Activated T-helper 1 cell treated with anti-CD3 and anti-CD28 coated beads, Interleukin-12 subunit alpha, Interleukin-12 subunit beta, Interleukin-2, Interleukin-4 antibody, amounts not matched to agents 30 ng/mL and 10 ng/mL and 1 ng/mL, durations not matched to agents 14 hours and 24 hours and 36 hours (primary cell): Measurements from ENCODE around the gene BCAS1. TPM values are rescaled to one million over a fixed set of nuclear protein-coding genes. Genes with fewer than 3 reads are reported as not detected.
A peak's percentile ranks its signal among the peaks of the same experiment; 100 is the strongest.

Experiments used
- DNase-seq: peaks from one replicate; pipeline ENCODE4 v3.0.0; 2021; ENCODE audit warnings: low spot score
- H3K27ac Mint-ChIP-seq: one replicate; pipeline ENCODE4 v1.8.0; 2021; ENCODE audit warnings: mild to moderate bottlenecking, mixed read lengths
- H3K27me3 Mint-ChIP-seq: one replicate; pipeline ENCODE4 v1.8.0; 2022; ENCODE audit warnings: mild to moderate bottlenecking, moderate library complexity, mixed read lengths; ENCODE audit not compliant: insufficient read depth
- H3K36me3 Mint-ChIP-seq: one replicate; pipeline ENCODE4 v1.8.0; 2021; ENCODE audit warnings: low read depth, mixed read lengths
- H3K4me1 Mint-ChIP-seq: one replicate; pipeline ENCODE4 v1.8.0; 2021; ENCODE audit warnings: low read depth, mixed read lengths
- H3K4me3 Mint-ChIP-seq: one replicate; pipeline ENCODE4 v1.8.0; 2021; ENCODE audit warnings: mild to moderate bottlenecking, moderate library complexity, mixed read lengths
- H3K9me3 Mint-ChIP-seq: one replicate; pipeline ENCODE4 v1.8.0; 2021; ENCODE audit warnings: mixed read lengths
- intact Hi-C: fragments of 100-400 bp; cut with micrococcal nuclease; formaldehyde crosslinking; loops from one replicate; pipeline ENCODE4 v1.15.1; 2024
- total RNA-seq: library from RNA; stranded (reverse); gene quantifications from 2 replicates; pipeline ENCODE4 v1.2.3, GENCODE V29; 2022

BCAS1 gene
- total RNA-seq, 1 donor from 2014 or later = not detected

DNA sequence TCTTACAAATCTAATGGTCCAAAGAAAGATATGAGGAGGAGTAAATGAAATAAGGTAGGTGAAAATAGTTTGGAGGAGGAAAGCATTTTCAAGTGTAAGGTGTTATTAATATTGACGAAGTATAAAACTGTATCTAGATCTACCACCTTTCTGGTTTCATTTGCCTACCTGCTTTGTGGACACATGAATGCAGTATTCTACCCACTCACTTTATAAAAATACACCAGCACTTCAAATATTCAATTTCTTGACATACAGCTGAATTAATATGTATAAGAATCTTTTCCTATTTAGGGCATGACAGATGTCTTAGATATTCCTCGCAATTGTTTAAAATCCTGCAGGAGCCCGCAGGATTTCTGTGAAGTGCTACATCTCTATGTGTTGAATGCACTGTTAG lies 108.0 kb downstream of the BCAS1 start:
- Mint-ChIP-seq H3K4me3 (no peak overlapping the region), H3K27ac (no peak overlapping the region), H3K36me3 (no peaks in the 10 kb centered on the region), H3K27me3 (peaks cover 34% of the 10 kb centered on the region), H3K9me3 (no peaks in the 10 kb centered on the region), H3K4me1 (peaks cover 5% of the 10 kb centered on the region)
- intact Hi-C loops = no loop called here
- DNase-seq = no peak

DNA sequence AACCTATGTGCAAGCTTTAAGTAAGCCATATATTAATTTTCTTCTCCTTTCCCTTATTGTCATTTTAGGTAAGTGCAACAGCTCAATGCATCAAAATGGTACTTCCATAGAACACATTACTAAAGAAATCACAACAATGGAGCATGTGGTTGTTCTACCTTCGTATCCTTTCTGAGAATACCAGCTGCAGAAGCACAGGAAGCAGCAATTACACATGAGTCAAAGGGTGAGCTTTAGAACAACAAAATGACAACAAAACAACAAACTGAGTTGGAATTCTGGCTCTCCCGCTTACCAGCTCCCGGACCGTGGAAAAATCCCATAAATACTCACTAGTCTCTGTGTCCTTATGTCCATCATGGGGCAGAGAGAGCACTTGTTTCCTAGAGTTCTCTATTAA lies 108.9 kb downstream of the BCAS1 start:
- Mint-ChIP-seq H3K27ac (no peak overlapping the region), H3K27me3 (peaks cover 39% of the 10 kb centered on the region), H3K9me3 (no peaks in the 10 kb centered on the region), H3K4me1 (peaks cover 5% of the 10 kb centered on the region), H3K36me3 (peaks cover 1% of the 10 kb centered on the region), H3K4me3 (no peak overlapping the region)
- DNase-seq = no peak
- intact Hi-C loops = no loop called here

DNA sequence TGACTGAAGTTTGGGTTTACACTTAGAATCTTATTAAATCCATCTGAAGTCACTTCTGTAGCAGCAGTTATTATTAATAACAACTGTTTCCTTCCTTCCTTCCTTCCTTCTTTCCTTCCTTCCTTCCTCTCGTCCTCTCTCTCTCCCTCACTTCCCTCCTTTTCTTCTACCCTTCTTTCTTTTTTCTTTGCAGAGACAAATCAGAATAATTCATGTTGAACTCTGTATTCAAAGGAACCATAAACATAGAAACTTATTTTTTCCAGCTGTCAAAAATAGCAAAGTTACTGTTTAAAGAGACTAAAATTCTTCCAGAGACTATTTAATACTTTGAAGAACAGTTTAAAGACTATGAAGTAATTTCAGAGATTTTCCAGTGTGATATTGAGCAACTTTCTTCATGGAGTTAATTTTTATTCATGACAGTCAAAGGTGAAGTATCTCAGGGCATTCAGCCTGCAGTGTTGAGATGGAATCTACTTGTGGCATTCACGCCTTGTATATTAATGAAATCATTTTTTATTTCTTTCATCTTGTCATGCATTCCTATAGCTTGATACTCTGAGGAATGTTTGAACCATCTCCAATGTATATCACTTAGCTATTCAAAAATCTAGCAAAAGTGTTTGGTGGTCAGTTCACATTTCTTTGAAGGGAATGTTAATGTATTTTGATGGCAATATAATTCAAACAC lies 109.7 kb downstream of the BCAS1 start:
- no peak overlapping the region for H3K4me3 Mint-ChIP-seq

DNA sequence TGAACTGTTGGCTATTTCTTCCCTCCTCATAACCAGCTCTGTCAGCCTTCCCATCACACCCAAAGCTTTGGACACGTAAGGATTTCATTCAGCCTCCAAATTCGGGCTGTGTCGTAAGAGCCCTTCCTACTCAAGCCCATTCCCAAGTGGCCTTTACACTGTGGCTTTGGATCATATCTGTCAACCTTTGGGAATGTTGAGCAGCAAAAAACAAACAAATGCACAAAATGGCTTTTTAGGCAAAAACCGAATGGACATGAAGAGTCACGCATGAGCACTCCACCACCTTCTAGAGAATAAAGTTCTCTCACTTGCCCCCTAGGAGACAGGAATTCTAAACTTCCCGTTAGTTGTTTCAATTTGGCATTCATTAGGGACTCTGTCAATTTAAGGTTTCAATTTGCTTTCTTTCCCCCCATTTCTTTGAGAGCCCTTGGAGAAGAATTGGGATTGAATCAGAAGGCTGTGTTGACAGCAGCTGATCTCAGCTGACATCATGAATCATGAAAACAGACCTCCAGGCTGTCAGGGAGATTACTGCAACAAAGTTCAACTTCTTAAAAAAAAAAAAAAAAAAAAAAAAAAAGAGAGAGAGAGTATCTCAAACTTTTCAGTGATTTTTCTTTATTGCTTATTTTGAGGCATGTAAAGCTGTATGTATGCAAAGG lies 110.3 kb downstream of the BCAS1 start:
- H3K9me3 Mint-ChIP-seq = no peaks in the 10 kb centered on the region
- peaks cover 1% of the 10 kb centered on the region for H3K36me3 Mint-ChIP-seq
- no peak overlapping the region for H3K4me3 Mint-ChIP-seq
- H3K27ac Mint-ChIP-seq = no peak overlapping the region
- H3K27me3 Mint-ChIP-seq = peaks cover 38% of the 10 kb centered on the region
- H3K4me1 Mint-ChIP-seq = peaks cover 5% of the 10 kb centered on the region
- DNase-seq = no peak
- intact Hi-C loops = no loop called here

More for the DNA sequence above, 109.7 kb downstream of the BCAS1 start:
- H3K9me3 Mint-ChIP-seq = no peaks in the 10 kb centered on the region
- no peak overlapping the region for H3K27ac Mint-ChIP-seq
- peaks cover 39% of the 10 kb centered on the region for H3K27me3 Mint-ChIP-seq
- intact Hi-C loops = no loop called here
- peaks cover 5% of the 10 kb centered on the region for H3K4me1 Mint-ChIP-seq
- H3K36me3 Mint-ChIP-seq = peaks cover 1% of the 10 kb centered on the region
- no peak for DNase-seq

DNA sequence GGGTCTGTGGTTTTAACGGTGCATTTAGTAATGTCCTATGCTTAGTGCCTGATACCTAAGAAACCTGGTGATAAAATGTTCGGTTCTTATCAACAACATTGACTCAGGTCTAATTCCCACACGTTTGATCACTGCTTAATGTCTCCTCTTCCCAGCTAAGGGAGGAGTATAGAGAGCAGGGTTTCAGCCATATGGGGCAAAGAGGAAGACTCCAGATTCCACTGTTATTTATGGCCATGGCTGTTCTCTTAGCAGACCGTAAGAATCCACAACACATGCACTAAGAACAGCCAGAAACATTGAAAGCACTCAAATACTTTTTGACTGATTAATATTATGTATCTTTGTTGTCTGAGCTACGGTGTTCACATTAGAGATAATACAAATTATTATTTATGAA lies 112.1 kb downstream of the BCAS1 start:
- Mint-ChIP-seq H3K4me3 (no peak overlapping the region), H3K4me1 (peaks cover 5% of the 10 kb centered on the region), H3K9me3 (peaks cover 4% of the 10 kb centered on the region)

DNA sequence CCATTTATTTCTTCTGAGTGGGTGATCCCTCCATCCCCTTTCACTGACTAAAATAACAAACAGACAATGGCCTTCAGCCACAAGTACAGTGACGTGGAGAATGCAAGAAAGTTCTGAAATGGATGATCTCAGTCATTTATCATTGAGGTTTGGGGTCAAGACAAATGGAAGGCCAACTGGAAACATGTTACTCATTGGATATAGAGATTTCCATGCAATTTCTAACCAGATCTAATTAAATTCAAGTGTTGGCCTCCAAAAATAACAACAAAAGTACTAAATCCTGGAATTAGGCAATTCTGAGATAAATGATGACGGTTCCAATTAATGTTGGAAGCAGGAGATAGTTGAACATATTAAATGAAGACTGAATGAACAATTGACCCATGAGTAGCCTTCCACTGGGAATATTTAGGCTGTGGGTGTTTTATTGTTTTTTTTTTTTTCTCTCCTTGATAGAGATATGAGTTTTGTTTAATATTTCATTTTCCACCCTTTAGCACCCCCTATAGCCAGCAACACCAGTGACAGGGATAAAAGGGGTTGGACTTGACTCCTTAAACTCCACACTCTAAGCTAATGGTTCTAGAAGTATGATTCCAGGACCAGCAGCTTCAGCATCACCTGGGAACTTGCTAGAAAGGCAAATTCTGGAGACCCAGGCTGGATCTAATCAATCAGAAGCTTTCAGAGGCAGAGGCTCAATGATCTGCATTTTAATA lies 112.8 kb downstream of the BCAS1 start:
- DNase-seq = no peak
- H3K27me3 Mint-ChIP-seq = peaks cover 33% of the 10 kb centered on the region
- no peak overlapping the region for H3K4me3 Mint-ChIP-seq
- intact Hi-C loops = no loop called here
- peaks cover 5% of the 10 kb centered on the region for H3K4me1 Mint-ChIP-seq
- H3K36me3 Mint-ChIP-seq = peaks cover 3% of the 10 kb centered on the region
- H3K9me3 Mint-ChIP-seq = peaks cover 7% of the 10 kb centered on the region
- H3K27ac Mint-ChIP-seq = no peak overlapping the region

More for the DNA sequence above, 112.1 kb downstream of the BCAS1 start:
- intact Hi-C loops = no loop called here
- peaks cover 3% of the 10 kb centered on the region for H3K36me3 Mint-ChIP-seq
- peaks cover 33% of the 10 kb centered on the region for H3K27me3 Mint-ChIP-seq
- no peak for DNase-seq
- no peak overlapping the region for H3K27ac Mint-ChIP-seq

DNA sequence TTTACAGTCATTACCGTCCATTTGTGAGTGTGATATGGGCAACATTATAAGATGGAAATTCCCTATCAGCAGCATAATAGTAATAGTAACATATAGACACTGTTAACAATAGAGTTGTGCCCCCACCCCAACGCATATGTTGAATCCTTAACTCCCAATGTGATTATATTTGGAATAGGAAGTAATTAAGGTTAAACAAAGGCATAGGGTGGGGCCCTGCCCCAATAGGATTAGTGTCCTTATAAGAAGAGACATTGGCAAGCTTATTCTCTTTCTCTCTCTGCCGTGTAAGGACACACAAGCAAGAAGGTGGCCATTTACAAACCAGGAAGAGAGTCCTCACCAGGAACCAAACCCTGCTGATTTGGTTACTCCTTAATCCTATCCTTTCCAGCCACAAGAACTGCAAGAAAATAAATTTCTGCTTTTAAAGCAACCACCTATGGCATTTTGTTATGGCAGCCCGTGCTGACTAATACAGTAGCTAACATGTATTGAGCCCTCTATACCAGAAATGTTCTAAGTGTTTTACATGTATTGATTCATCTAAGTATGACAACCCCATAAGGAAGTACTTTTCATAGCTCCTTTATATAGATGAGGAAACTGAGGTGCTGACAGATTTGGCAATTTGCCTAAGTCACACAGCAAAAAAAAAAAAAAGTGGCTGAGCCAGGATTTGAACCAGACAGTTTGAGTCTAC lies 114.2 kb downstream of the BCAS1 start:
- H3K9me3 Mint-ChIP-seq = peaks cover 13% of the 10 kb centered on the region
- peaks cover 3% of the 10 kb centered on the region for H3K36me3 Mint-ChIP-seq
- H3K27ac Mint-ChIP-seq = no peak overlapping the region
- DNase-seq = no peak
- peaks cover 26% of the 10 kb centered on the region for H3K27me3 Mint-ChIP-seq
- intact Hi-C loops = no loop called here
- no peaks in the 10 kb centered on the region for H3K4me1 Mint-ChIP-seq
- no peak overlapping the region for H3K4me3 Mint-ChIP-seq

DNA sequence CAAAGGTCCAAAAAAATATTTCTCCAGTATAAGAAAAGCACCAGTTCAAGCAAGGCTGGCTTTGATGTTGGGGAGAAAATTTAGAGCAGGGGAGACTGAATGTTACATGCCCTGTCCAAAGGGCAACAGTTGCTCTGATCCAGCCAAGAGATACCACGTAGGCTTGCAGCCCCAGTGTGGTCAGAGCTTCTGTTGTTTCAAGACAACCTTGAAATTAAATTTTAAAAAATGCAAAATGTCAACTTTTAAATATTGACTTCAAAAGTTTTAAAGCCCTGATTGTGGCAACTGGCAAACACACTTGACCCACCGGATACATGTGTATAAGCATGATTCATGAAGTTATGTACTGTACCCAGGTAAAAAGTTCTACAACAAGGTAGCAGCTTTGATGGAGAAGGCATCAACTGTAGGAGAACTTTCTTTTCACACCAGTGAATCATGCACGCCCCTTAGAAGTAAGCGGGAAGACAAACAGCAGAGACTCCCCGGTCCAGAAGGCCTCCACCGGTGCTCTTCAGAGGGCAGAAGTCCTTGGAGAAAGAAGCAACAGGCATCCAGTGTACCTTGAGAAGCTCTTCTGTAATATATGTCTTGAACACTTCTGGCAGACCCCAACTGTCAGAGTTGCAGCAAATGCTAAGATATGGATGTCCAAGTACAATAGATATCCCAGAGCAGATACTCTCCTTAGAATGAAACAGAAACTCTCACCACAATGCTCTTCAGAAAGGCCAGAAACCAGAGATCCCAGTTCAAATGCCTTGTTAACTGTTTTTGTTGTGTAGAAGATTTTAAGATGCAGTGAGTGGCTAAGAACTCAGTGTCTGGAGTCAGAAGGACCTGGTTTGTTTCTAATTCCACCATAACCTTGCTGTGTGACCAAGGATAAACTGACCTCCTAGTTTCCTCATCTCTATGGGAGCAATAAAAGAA lies 115.4 kb downstream of the BCAS1 start:
- peaks cover 13% of the 10 kb centered on the region for H3K9me3 Mint-ChIP-seq
- H3K27ac Mint-ChIP-seq = no peak overlapping the region
- peaks cover 8% of the 10 kb centered on the region for H3K4me1 Mint-ChIP-seq
- intact Hi-C loops = no loop called here
- no peak for DNase-seq
- H3K36me3 Mint-ChIP-seq = peaks cover 3% of the 10 kb centered on the region
- H3K27me3 Mint-ChIP-seq = peaks cover 19% of the 10 kb centered on the region
- H3K4me3 Mint-ChIP-seq = no peak overlapping the region

DNA sequence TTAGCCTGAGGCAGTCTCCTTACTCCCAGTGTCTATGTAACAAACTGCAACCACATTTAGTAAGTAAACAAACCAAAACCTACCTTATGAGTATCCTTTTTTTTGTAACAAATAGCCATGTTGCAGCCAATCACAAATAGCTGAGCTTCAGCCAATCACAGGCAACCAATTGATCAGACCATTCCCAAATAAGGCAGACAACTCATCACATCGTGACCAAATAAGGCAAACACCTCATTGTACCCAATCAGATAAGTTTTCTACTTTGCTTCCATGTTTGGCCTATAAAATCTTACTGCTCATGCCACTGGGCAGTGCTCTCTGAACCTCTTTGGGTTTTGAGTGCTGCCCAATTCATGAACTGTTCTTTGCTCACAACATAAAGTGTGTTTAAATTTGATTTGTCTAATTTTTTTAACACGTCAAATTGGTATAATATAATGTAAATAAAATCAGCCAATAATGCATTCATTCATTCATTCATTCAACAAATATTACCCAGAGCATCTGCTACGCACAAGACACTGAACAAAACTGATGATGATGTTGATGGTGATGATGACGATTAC lies 117.8 kb downstream of the BCAS1 start:
- H3K27me3 Mint-ChIP-seq = peaks cover 8% of the 10 kb centered on the region
- intact Hi-C loops = no loop called here
- H3K4me3 Mint-ChIP-seq = no peak overlapping the region
- H3K27ac Mint-ChIP-seq = no peak overlapping the region
- H3K4me1 Mint-ChIP-seq = peaks cover 31% of the 10 kb centered on the region
- H3K36me3 Mint-ChIP-seq = peaks cover 5% of the 10 kb centered on the region
- no peak for DNase-seq
- H3K9me3 Mint-ChIP-seq = peaks cover 13% of the 10 kb centered on the region

DNA sequence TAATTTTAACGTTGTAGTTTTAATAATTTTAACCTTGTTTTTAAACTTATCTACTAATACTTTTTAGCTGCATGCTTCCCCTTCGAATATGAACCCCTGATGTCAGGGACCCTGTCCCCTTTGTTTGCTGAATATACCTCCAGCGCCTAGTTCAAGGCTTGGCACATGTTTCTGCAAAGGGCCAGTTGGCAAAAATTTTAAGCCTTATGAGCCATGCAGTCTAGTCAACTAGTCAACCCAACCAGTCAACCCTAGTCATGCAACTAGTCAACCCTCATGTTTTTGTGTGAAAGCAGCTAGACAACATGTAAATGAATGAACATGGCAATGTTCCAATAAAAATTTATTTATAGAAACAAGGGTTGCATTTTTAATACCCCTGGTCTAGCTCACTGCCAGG lies 119.8 kb downstream of the BCAS1 start:
- Mint-ChIP-seq H3K36me3 (peaks cover 4% of the 10 kb centered on the region), H3K4me3 (no peak overlapping the region), H3K27me3 (no peaks in the 10 kb centered on the region), H3K27ac (no peak overlapping the region), H3K4me1 (peaks cover 32% of the 10 kb centered on the region), H3K9me3 (peaks cover 13% of the 10 kb centered on the region)
- intact Hi-C loops = no loop called here
- DNase-seq = no peak

DNA sequence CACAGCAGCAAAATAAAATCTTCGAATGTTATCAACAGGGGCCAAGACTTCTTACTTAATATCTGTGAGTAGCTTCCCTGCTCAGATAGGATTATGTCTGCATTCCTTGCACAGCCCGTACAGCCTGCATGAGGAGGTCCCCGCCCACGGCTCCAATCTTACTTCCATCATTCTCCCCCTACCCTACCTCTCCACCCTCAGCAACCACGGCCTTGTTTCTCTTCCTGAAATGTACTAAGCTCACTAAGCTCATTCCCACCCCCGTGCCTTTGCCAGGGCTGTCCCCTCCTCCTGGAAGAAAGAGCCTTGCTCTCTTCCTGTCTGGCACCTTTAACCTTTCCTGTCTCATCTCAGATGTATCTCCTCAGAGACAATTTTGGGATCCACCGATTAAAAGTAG lies 120.4 kb downstream of the BCAS1 start:
- intact Hi-C loops = no loop called here

More for the DNA sequence above, 120.4 kb downstream of the BCAS1 start:
- Mint-ChIP-seq H3K27me3 (no peaks in the 10 kb centered on the region), H3K36me3 (peaks cover 4% of the 10 kb centered on the region), H3K27ac (peak overlapping the region; percentile 92), H3K4me1 (peaks cover 32% of the 10 kb centered on the region), H3K9me3 (peaks cover 13% of the 10 kb centered on the region), H3K4me3 (peak overlapping the region; percentile 72)
- no peak for DNase-seq
